T-helper 9 cell (primary cell): Measurements from ENCODE around the gene CSF1.

Experiments used
- DNase-seq: peaks from one replicate; pipeline ENCODE4 v3.0.0-alpha.2; 2020

CSF1 gene

GRCh38 chr1:109882288-109883245 lies 28.1 kb upstream of the CSF1 start:
- no peak for DNase-seq

- DNase-seq: no peak
These were observed 27.2 kb upstream of the CSF1 start for GRCh38 chr1:109883248-109883955.

DNA sequence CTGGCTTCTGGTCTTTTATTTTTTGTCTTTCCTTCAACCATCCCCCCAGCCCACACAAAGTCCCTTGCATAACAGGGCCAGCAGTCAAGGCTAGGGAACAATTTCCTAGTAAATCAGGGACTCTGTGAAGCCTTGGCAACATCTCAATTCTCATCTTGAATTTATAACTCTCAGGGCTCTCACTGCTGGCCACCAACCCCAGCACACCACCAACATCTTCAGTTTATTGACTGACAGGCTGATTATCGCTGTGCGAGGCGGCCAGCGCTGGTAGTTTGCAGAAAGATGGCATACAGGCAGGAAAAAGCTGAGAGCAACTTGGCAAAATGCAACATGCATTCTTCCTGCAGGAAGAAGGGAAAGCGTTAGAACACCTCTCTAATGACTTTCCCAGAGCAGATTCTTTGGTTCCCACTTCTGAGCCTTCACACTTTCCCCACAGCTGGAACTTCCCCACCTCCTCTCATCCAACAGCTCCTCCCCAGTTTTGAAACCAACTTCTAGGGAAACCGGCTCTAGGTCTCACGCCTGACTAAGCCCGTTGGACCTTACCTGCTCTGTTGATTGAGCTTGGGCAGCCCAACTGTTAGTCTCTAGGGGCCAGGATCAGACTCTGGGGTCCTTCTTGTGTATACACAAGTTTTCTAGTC lies 26.3 kb upstream of the CSF1 start:
- no peak for DNase-seq

DNA sequence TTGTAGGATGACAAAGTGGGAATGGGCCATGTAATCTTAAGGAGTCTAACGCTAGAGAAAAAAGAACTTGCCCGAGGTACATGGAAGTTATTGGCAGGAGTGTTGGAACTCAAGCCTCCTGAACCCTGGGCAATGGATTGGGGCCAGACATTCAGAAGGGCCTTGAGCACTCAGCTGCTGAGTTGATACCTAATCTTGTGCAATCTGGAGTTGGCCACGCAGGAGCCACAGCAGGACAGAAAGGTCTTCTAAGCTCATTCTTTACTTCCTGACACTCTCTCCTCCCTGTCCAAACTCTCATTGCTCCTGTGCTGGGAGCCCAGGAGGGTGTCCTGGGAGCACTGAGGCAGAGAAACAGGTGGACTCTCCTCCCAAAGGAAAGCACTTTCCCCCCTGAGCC lies 25.1 kb upstream of the CSF1 start:
- DNase-seq: no peak

DNA sequence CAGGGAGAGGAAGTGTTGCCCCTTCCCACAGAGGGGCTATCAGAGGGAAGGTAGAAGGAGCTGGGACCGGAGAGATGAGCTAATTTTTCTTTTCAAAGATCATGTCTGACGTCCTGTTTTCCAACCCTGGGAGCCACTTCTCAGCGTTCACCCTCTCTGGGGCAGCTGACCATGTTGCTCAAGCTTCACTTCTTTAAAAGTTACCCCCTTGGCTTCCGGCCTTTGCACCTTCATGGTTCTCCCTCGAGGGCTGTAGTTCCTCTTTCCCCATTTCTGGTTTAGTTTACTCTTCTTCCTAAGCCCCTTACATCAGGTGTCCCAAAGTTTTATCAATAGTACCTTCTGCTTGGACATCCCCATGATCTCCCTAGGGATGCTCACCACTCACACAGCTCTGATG lies 23.8 kb upstream of the CSF1 start:
- DNase-seq: no peak

GRCh38 chr1:109887271-109887670 lies 23.4 kb upstream of the CSF1 start:
- no peak for DNase-seq

DNA sequence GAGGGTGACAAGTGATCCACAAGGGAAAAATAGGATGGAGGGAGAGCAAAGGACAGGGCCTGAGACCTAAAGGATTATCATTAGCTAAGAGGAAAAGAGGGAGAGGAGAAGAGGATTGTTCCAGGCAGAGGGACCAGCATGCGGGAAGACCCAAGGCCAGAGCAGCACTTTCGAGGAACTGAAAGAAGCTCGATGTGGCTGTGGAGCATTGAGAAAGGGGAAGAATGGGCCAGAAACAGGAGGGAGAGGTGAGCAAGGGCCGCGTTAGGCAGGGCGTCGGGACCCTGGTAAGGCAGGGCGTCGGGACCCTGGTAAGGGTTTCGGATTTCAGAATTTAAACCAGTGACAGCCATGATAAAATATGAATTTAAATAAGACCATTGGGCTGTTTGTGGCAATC lies 22.8 kb upstream of the CSF1 start:
- DNase-seq: no peak

DNA sequence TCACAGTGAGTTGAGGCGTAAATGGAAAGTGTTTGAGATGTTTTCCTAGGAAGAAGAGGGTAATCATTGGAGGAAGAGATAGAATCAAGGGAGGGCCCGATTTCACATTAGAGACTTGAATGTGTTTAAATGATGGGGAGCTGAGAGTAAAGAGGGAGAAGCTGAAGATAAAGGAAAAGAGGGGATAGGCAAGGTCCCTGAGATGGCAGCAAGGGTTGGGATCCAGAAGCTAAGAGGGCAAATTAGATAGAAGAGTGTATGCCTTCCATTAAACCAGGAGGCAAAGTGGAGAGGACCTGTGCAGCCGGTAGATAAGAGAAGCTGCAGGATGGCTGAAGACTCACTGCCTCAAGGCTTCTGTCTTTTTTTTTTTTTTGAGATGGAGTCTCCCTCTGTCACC lies 21.6 kb upstream of the CSF1 start:
- DNase-seq: no peak

DNA sequence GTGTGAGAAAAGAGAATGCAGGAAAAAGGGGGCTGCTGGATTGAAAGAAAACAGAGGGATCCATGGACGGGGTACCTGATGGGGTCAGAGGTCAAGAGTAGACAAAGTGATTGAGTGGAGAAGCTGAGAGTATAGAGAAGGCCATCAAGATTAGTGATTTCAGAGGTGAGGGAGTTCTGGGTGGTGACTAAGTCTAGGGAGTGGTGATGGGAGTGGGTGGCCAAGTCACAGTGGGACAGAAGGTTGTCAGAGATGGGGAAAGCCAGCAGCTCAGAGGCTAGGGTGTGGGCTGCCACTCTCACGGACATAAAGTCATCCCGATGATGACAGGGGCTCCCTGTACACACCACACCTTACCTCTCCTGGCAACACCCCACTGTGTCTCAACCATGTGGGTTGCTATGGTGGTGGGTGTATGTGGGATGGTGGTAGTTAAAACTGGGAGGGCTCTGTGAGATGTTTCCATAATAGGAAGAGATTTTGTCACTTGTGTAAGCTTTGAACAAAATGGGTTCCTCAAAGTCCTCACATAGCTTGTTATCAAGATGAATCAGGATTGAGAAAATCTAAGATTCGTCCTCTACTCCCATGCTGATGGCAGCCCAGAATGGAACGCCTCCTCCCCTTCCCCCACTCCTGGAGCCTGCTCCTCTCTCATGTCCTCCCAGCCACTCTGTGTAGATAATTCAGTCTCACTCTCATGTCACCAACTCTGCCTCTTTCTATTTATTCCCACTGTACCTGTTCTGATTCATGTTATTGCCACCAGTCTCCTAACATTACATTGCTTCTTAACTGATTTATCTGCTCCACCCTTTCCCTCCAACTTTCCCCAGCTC lies 20.3 kb upstream of the CSF1 start:
- DNase-seq: no peak

- DNase-seq: no peak
These were observed 18.7 kb upstream of the CSF1 start for GRCh38 chr1:109891930-109892329.

GRCh38 chr1:109892561-109893368 lies 17.9 kb upstream of the CSF1 start:
- DNase-seq: no peak

- no peak for DNase-seq
These were observed 17.0 kb upstream of the CSF1 start for GRCh38 chr1:109893532-109894171.

- no peak for DNase-seq
These were observed 15.6 kb upstream of the CSF1 start for GRCh38 chr1:109894823-109895719.

DNA sequence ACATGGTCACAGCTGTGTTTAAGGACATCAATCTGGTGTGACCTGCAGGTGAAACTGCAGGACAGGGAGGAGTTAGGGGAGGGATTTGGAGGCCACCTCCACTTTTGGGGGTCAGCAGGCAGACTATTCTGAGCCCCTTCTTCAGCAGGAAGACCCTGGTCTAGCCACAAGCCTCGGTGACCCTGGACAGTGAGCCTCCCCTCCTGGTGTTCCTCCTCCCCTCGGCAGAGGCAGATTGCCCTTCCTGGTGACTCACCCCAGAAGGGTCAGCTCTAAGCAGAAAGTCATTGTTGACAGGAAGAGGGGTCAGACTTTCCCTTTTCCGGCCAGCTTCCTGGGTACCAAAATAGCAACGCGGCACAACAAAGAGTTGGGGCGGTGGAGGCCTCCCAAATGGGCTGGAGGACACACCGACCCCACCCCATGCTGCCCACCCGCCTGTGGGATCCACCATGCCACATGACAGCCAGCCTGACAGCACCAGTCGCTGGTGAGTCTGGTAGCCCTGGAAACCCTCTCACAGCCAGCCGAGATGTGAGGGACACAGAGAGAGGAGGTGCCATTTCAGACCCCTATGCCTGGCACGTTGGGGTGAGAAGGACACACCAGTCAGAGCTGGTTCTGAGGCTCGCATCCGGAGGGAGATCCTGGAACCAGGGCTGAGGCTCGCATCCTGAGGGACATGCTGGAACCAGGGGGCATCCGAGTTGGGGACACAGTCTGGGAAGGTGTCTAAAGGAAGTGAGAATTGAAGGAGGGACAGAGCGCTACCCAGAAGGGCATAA lies 14.7 kb upstream of the CSF1 start:
- DNase-seq: no peak

DNA sequence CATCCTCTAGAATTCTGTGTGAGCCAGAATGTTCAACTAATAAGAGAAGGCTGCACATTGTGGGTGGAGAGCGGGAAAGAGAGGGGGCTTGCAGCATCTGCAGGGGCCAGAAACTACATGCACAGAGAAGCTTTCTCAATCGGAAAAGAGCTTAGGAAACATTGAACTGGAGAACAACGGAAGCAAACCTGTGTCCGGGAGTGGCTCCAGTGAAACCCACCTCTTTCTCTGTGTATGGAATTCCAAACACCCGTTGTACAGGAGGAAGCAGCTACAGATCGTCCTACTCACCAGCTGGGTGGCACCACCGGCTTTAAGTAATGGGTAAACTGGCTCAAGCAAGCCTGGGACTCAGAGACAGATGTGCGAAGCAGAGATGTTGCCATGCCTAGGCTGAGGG lies 14.0 kb upstream of the CSF1 start:
- DNase-seq: no peak

GRCh38 chr1:109897259-109897955 lies 13.2 kb upstream of the CSF1 start:
- DNase-seq: no peak

- DNase-seq: no peak
These were observed 11.8 kb upstream of the CSF1 start for GRCh38 chr1:109898842-109899241.

GRCh38 chr1:109901141-109901523 lies 9.5 kb upstream of the CSF1 start:
- no peak for DNase-seq
